Stimulated activated CD8-positive, alpha-beta memory T cell treated with anti-CD3 and anti-CD28 coated beads, Interleukin-7, amount 100 ng/mL, for 1 hour (primary cell): ENCODE data around the gene RSPO4.

Experiments
- DNase-seq, 2 donors: peaks; one replicate each; pipeline ENCODE4 v3.0.0-alpha.2; 2020; ENCODE audit warnings: low read depth in 2 of 2

The RSPO4 gene

GRCh38 chr20:967796-968742, 34.0 kb downstream of the RSPO4 start:
- no peak for DNase-seq

DNA sequence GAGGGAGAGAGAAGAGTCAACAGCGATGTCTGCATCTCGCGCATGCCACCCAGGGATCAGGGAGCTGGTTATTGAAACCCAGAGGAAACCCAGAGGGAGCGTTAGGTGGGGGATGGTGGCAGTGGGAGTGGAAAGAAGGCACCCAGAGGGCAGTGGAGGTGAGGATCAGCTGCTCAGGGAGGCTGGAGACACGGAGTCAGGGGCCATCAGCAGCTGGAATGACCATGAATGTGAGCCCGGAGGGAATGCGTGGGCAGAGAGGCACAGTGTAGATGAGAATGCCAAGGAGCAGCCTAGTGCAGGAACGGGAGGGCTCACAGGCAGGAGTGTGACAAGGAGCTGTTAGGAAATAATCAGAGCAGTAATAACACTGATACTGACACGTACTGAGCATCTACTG, 36.2 kb downstream of the RSPO4 start:
- no peak for DNase-seq

- DNase-seq, result no peak
Observed at GRCh38 chr20:963795-964194, 38.3 kb downstream of the RSPO4 start.

DNA sequence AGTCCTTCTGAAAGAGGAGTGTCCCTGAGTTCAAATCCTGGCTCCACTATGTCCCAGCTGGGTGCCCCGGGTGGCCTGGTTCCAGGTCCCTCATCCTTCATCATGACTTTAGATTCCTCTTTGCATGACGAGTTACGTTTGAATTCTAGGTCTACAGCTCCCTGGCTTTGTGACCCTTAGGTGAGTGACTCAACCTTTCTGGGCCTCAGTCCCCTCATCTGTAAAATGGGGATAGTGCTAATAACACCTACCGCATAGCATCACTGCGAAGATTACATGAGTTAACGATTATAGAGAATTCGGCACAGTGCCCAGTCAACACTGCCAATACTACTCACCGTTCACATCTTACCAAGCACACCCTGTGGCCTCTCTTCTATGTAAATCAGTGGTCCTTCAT, 39.4 kb downstream of the RSPO4 start:
- DNase-seq, result no peak

- DNase-seq, result no peak
Observed at GRCh38 chr20:962223-962622, 39.9 kb downstream of the RSPO4 start.

DNA sequence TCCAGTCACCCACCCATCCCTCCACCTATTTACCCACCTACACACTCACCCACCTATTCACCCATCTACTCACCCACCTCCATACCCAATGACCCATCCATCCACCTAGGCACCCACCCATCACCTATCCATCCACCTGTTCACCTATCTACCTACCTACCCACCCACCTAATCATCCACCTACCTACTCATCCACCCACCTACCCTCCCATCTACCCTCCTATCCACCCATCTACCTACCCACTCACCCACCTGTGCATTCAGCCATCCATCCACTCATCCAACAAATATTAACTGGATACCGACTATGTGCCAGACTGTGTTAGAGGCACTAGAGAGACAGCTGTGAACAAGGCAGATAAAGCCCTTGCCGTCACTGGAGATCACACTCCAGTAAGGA, 40.3 kb downstream of the RSPO4 start:
- no peak for DNase-seq

- DNase-seq, result no peak
Observed at GRCh38 chr20:959996-960615, 42.0 kb downstream of the RSPO4 start.

- no peak for DNase-seq
Observed at GRCh38 chr20:958936-959815, 42.9 kb downstream of the RSPO4 start.

DNA sequence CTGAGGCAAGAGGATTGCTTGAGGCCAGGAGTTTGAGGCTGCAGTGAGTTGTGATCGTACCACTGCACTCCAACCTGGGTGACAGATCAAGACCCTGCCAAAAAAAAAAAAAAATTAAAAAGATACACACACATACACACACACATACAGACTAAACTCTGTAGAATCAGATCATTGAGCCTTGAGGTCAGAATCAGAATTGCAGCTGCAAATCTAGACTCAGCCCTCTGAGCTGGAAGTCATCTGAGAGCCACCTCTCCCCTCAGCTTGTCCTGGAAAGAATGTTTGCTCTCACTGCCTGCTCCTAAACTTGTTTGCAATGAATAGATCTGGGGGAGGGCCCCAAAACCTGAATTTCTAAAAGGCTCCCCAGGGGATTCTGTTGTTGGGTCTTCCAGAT, 44.6 kb downstream of the RSPO4 start:
- DNase-seq, result no peak

GRCh38 chr20:956330-956951, 45.7 kb downstream of the RSPO4 start:
- DNase-seq, result peak; percentile 46 to 54

GRCh38 chr20:955656-956055, 46.5 kb downstream of the RSPO4 start:
- no peak for DNase-seq

DNA sequence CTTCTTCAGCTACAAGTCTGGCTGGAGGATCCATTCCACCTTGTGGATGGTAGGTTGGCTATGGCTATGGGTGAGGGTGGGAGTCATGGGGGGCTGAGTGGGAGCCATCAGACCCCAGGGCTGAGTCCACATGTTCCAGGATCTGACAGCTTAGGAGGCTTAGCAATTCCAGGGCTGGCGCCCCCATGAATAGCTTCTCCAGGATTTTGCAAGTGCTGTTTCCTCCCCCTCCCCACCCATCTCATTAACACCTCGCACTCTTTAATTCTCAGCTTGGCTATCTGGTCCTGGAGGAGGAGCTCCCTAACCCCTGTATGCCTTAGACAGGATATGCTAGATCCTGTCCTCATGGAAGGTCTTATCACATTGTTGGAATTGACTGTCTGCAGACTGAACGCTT, 47.0 kb downstream of the RSPO4 start:
- DNase-seq, result no peak

DNA sequence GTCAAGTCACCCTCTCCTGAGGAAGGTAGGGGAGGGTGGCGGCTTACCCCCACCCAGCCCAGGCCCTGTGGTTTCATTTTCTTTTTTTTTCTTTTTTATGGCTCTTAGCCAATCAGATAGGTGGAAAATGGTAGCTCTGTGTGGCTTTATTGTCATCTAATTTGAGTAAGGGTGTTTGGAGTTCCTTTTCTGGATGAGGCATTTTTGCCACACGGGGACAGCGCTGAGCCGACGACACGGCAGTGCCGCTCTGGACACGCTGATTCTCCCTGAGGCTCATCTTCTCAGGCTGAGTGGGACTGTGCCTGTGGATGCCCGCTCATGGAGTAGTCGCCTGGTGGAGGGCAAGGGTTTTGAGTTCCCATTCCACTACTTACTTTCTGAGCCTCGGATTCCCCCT, 48.4 kb downstream of the RSPO4 start:
- no peak for DNase-seq

DNA sequence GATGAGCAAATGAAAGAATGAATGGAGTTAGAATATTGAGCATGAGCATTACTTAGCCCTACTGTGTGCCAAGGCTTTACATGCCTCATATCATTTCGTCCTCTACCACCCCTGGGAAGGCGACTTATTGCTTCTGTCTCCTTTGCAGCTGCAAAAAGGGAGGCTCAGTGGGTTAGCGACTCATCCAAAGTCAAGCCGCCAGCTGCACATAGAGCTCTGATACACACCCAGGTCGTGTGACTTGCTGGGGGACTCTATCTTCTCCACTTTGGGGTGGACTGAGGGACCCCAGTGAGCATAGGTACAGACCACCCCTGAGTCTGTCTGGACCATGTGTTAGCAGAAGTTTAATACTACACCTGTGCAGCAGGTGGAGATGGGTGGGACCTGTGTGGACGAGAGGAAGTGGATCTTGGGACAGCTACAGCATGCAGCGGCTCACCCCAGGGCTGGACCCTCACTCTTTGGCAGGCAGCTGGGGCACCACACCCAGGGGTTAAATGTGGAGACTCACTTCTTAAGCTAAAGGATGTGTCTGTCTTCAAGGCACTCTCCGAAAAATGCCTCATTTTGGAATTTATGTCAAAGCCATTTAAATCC, 49.8 kb downstream of the RSPO4 start:
- no peak for DNase-seq

DNA sequence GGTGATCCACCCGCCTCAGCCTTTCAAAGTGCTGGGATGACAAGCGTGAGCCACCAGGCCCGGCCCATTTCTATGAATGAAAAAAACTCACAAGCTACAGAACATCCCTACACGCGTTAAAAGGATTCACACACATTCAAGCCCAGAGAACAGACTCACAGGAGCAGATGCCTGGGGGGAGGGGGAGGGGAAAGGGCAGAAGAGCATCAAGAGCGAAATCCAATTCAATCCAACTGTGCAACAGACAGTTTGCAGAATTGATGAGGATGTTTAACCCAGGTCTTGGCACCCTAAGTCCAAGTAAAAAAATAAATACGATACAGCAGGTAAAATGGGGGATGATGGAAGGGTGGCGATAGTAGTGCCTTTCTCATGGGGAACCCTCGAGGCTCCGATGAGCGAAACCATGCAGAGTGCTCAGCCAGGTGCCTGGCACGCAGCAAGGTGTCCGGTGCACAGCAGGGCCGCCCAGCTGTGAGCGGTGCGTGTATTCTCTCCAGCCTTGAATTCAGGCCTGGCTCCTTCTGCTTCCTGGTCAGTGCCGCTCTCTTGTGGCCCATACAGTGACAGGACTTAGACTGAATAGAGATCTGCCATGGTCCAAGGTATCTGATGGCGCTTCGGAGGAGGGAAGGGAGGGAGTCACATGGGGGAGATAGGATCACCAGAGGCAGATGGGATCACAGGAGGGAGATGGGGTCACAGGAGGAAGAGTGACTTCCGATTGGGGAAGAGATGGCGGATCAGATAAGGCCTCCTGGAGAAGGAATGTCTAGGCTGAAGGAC, 50.5 kb downstream of the RSPO4 start:
- no peak for DNase-seq

GRCh38 chr20:949717-950116, 52.4 kb downstream of the RSPO4 start:
- DNase-seq, result no peak

GRCh38 chr20:946826-947225, 55.3 kb downstream of the RSPO4 start:
- no peak for DNase-seq

DNA sequence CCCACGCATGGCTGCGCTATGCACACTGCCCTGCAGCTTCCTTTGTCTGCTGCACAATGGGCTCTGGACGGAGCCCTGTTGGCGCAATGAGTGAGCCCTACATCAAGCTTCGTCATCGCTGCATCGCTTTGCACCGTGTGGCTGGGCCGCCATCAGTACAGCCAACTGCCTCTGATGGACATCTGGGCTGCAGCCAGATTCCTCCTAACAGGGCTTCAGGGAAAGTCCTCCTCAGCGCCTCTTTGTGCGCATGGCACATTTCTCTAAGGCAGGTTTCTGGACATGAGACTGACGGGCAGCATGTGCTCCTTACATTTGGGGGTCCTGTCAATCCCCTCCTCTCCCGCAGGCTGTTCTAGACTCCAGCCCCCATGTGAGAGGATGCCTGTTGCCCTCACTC, 56.3 kb downstream of the RSPO4 start:
- DNase-seq, result no peak

DNA sequence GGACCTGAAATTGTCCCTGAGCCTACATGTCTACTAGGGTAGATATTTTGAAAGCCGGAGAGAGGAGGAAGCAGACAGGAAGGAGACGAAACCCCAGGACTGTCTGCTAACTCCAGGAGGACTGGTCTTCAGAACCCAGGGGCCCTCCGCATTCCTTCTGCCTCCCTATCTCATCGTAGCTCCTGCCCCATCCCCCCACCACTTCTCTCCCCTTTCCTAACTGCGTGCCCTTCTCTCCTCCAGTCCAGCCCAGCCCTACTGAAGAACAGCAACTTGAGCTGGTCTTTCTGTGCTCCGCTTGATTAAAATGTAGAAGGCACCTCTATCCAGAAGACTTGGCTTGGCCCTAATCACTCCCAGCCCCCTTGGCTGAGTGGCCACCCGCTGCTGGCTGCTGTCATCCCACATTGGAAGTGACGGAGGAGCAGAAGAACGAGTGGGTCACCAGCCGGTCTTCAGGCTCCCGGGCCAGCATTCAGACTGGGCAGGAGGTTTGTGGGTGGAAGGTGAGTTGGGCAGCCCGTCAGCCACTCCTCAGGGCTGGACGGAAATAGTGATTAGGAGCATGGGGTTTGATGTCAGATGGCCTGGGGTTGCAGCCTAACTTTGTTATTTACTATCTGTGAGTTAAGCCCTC, 57.2 kb downstream of the RSPO4 start:
- DNase-seq, result no peak

DNA sequence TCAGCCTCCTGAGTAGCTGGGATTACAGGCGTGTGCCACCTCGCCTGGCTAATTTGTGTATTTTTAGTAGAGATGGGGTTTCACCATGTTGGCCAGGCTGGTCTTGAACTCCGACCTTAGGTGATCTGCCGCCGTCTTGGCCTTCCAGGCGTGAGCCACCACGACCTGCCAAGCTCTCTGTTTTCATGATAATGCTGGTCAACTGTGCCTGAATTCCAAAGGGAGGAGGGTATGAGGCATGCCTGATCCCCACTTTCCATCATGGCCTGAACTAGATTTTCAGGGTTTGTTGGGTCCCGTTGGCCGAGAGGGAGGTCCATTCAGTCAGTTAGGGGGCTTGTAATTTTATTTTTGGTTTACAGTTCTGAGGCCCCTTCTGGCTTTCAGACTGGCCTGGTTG, 58.0 kb downstream of the RSPO4 start:
- DNase-seq, result no peak
